ENCODE measurements around the gene OR1E2.
"Not testable (repeated sequence)": the region's sequence is repeated elsewhere in the genome, so short reads cannot be mapped to it uniquely, and the experiment has no call there.

The OR1E2 gene, protein sequence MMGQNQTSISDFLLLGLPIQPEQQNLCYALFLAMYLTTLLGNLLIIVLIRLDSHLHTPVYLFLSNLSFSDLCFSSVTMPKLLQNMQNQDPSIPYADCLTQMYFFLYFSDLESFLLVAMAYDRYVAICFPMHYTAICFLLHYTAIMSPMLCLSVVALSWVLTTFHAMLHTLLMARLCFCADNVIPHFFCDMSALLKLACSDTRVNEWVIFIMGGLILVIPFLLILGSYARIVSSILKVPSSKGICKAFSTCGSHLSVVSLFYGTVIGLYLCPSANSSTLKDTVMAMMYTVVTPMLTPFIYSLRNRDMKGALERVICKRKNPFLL

DNA sequence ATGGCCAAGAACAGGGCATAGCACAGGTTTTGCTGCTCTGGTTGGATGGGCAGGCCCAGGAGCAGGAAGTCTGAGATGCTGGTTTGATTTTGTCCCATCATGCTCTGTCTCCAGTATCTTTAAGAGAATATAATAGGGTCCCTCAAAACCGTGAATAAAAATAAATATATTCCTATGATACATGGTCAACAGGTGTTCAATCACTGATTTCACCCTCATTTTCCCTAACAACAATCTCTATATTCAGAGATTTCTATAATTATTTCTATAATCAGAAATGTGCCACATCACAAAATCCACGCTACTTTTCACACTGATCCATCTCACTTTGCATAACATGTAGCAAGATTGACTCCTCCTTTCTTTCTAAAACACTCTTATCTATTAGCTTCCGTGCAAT, at the start of gene OR1E2:
Gene OR1E2 (minus strand): TSS at position 101 of the 400 bp plus-strand sequence. CDS start 0 bp downstream, at position 101.
- no peak for DNase-seq (ENCODE audit: low read depth)

DNA sequence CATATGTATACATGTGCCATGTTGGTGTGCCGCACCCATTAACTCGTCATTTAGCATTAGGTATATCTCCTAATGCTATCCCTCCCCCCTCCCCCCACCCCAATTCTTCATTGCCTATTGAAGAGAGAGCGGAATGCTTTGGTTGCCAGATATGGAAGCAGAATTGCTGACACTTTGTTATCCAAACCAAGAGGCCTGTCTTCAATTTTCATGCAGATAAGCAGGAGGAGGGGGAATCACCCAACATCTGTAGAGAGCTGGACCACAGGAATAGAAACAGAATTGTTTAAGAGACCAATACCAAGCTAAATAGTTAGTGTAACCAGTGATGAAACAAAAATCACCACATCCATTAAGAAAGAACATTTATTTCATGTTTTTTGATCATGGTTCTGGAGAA, 49.2 kb upstream of the OR1E2 start:
- DNase-seq (ENCODE audit: low read depth) = no peak

DNA sequence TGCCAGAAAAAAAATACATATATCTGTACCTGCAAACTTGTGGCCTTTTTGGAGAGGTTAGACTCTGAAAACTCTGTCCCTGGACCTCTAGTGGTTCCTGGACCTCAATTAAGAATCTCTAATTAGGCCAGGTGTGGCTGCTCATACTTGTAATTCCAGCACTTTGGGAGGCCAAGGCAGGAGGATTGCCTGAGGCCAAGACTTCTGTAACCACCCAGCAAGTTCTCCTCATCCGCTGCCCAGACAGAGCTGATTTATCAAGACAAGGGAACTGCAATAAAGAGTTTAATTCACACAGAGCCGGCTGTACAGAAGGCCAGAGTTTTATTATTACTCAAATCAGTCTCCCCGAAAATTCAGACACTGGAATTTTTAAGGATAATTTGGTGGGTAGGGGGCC, 46.3 kb upstream of the OR1E2 start:
- DNase-seq (ENCODE audit: low read depth) = no peak

DNA sequence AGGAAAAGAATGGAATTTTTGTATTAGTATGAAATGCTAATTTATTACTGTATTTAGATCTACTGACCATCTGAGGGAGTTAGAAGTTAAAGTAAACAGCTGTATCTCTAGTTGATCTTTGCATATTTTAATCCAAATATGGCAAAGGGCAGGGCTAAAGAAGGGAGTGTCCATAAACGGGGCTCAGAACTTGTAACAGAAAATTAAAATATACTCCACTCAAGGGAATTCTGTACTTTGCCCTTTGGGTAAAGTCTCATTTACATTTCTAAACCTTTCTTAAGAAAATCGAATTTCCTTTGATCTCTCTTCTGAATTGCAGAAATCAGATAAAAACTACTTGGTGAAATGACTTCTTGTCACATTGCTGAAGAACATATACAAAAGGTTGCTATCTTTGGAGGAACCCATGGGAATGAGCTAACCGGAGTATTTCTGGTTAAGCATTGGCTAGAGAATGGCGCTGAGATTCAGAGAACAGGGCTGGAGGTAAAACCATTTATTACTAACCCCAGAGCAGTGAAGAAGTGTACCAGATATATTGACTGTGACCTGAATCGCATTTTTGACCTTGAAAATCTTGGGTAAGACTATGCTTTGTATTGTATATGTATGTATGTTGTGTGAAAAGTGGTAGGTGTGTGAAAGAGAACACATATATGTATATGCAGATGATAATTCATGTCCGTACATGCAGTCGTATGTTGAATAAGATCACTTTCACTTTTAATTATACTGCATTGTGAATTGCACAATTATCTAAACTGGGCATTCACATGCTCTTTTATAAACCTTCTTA, 42.4 kb upstream of the OR1E2 start, which contains the start of gene ASPA:
Gene ASPA (plus strand): TSS at position 186 of the 799 bp plus-strand sequence. CDS start 163 bp downstream, at position 349.
- no peak for DNase-seq (ENCODE audit: low read depth)

DNA sequence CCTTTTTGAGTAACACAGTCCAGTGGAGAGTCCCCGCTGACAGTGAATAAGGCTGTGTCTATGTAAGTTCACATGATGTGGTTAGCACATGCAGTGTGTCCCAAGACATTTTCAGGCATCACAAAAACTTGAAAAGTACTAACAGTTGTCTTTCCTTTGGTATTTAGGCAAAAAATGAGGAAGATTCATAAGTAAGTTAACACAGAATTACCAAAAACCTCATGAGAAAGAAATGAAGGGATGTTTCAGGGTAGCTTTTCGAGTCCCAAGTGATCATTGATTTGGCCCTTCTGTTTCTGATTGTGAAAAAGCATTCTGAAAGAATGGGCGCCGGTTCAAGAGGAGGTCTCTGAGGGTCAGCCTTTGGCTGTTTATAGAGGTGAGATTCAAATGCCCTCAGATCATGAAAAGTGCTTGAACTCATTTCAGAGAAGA, 41.6 kb upstream of the OR1E2 start:
- DNase-seq (ENCODE audit: low read depth) = no peak

DNA sequence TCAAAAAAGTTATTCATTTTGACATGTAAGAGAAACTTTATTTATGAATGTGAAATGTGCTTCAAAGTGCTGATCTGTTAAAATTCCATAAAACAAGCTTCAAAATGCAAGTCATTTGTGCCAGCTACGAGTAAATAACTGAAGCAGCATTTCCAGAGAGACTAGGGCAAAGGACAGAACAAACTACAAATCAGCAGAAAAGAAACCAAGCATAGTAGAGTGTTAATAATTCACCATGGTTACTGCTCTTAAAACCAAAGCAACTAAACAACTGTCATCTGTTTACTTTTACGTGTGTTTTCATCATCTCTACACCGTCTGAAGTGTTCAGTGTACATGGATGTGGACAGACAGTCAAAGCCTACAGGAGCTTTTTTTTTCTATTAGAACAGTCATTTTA, 40.6 kb upstream of the OR1E2 start:
- no peak for DNase-seq (ENCODE audit: low read depth)

DNA sequence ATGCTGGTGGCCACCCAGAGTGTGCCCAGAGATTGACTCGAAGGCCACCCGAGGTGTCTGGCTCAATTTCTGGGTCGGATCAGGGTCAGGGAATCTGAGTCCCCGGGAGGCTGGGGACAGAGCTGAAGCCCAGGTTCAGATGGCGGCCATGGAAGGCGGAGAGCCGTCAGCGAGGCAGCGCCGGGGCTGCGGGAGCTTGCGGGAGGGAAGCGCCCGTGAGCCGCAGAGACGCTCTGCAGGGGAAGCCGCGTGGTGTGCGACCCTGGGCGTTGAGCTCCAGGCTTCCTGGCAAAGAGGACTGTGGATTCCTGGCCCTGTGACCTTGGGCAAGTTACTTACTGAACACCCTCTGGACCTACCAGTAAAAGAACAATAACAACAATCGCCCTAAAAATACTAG, 38.5 kb upstream of the OR1E2 start:
- no peak for DNase-seq (ENCODE audit: low read depth)

DNA sequence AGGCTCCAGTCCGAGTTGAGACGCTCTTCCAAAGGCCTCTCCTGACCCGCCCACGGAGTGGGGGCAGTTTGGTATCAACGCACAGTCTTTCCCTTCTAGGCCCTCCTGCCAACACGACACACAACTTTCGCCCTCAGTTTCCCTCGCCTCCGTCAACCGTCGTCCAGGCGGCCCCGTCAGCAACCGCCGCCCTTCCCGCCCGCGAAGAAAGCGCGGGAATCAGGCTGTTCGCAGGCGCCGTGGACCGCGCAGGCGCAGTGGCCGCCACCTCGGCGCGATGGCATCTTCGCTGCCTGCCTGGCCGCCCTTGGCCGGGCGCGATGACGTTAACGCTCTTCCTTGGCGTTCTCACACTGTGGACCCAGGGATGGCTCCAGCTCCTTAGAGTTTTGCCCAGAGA, 38.0 kb upstream of the OR1E2 start, which contains the start of gene SPATA22:
Gene SPATA22 (minus strand): TSS at position 221 of the 400 bp plus-strand sequence. CDS start 2,494 bp downstream, outside the sequence.
- no peak for DNase-seq (ENCODE audit: low read depth)

DNA sequence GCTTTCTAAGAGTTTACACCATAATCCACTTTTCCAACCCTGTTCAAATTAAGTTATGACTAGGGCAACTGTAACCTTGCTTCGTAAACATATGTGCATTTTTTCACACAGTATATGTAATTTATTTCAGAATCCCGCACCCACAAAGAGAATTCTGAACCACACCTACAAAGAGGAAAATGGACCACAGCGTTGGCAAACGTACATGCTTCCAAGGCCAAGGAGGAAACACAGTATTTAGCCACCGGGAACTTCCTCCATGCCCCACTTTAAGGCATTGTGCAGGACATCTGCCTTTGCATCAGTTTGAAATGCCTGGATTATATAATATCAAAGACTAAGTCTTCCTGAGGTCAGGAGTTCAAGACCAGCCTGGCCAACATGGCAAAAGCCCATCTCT, 35.9 kb upstream of the OR1E2 start:
- DNase-seq (ENCODE audit: low read depth) = no peak

DNA sequence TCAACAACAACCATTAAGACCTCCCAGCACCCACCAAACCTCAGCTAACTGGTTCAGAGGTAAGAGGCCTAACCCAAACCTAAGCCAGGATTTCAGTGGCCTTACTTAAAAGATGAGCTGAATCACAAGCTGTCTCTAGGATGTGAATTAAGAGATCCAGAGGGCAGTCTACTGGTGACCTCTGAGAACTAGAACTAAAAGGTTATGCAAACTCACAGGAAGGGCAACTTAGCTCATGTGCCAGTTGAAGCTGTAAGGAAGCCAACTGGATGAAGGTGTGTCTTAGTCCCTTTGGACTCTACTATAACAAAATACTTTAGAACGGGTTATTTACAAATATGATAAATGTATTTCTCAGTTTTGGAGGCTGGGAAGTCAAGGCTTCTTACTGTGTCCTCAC, 32.7 kb upstream of the OR1E2 start:
- DNase-seq (ENCODE audit: low read depth) = not testable (repeated sequence)

DNA sequence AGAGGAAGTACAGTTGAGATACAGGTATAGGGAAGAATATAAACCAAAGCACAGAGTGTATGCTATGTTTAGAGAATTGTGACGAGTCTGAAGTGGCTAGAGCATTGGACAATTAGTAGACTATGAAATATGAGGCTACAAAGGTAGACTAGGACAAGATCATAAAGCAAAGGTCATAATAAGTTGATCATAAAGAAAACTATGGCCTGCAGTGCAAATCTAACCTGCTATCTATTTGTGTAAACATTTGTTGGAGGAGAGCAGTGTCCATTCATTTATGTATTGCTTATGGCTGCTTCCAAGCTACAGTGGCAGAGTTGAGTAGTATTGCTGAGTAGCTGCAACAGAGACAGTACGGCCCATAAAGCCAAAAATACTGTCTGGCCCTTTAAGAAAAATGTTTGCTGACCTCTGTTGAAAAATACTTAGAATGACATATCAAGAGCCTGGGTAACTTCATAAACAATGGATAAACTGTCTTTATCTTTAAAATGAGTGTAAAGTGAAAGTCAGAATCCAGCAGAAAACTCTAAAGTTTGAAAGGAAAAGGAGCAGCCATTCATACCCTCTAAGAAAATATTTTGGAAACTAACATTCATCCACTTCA, 14.5 kb upstream of the OR1E2 start:
- no peak for DNase-seq (ENCODE audit: low read depth)

DNA sequence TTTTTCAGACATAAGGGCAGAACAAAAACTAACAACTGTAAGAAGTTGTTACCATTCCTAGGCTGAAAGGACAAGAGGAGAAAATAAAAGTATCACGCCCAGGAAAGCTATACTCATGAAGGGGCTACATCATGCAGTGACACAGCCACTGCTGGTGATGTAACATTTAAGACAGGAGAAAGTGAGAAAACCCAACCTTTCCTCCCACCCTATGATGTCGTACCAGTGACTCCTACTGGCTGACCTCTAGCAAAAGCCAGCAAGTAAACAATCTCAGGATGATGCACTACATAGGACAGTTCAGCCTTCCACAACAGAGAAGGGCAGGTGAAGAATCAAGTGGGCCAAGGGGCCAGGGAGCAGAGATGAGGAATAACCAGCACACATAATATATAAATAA, 14.0 kb upstream of the OR1E2 start:
- no peak for DNase-seq (ENCODE audit: low read depth)

DNA sequence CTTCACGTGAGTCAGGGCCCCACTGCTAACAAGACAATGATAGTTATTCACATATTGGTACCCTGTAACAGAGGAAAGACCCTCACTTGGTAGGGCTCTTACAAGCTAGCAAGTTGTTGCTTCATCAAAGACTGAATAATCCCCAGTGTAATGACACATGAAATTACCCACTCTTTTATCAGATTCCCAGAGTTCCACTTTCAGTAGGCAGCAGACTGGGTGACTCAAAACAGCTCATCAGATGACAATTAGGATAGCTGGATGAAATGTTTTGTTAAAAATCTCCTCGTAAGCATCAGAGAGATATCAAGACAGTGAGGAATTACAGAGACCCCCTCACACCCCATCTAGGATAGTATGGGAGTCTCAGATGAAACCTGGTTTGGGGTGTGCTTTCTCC, 6.8 kb upstream of the OR1E2 start:
- no peak for DNase-seq (ENCODE audit: low read depth)

DNA sequence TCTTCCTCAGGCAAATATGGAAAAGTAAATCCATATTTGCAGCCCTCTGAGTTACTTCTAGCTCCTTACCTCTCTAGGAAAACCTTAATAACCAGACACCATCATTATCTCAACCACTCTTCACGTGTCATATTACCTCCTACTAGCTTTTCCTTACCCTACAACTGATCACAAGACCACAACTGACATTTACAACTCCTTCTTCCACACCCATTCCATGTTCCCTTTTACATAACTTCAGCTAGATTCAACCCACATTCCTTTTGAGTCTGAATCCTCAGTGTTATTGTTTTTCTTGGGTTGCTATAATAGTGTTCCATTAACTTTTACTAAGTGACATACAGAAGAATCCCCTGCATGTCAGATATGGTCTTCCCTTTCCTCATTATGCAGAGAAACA, 4.7 kb upstream of the OR1E2 start:
- DNase-seq (ENCODE audit: low read depth) = no peak

DNA sequence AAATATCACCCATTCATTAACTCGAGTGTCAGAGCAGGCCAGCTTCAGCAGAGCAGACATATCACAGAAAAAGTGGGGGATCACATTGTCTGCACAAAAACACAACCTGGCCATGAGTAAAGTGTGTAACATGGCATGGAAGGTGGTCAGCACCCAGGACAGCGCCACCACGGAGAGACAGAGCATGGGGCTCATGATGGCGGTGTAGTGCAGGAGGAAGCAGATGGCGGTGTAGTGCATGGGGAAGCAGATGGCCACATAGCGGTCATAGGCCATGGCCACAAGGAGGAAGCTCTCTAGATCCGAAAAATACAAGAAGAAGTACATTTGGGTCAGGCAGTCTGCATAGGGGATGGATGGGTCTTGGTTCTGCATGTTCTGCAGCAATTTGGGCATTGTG, 426 bp downstream of the OR1E2 start:
- not testable (repeated sequence) for DNase-seq (ENCODE audit: low read depth)

DNA sequence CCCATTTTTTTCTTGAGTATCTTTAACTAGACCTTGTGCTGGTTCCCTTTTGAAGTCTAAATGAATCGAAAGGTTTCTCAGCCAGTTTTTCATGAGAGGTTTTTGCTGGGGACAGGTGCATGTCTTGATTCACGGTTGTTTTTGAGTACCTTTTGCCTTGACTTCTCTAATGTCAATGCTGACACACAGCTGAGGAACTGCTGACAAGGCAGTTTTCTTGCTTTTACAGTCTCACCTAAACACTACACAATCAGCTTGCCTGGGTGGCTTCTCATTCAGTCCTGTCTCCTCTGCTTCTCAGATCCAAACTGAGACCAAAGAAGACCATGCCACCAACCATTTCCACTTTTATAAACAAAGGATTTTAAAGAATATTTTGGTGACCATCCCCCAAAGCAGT, 15.4 kb downstream of the OR1E2 start:
- DNase-seq (ENCODE audit: low read depth) = no peak

DNA sequence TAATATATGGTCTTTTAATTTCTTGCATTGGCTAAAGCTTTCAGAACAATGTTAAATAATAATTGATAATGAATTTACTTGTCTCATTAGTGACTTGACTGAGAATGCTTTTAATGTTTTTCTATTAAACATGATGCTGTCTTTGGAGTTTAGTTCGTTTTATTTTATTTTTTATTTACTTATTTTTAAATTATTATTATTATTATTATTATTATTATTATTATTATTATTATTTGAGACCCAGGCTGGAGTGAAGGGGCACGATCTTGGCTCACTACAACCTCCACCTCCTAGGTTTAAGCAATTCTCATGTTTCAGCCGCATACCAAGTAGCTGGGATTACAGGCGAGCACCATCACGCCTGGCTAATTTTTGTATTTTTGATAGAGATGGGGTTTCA, 18.0 kb downstream of the OR1E2 start:
- DNase-seq (ENCODE audit: low read depth) = no peak

DNA sequence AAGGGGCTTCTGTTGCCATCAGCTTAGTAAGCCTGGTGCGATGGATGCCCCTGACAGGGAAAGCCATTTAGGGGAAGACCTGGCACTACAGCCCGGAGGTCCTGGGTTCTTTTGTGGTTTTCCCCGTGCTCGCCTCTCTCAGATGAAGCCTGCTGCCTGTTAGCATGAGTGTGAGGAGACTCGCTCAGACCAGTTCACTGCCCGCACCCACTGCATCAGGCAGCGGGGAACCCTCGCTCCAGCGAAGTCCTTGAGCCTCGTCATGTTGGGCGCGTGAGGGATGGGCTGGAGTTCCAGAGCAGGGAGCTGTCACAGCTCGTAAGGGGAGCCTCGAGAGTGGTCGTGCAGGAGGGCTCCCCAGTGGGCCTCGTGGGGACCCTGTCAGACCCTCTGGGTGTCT, 21.4 kb downstream of the OR1E2 start:
- DNase-seq (ENCODE audit: low read depth) = not testable (repeated sequence)

DNA sequence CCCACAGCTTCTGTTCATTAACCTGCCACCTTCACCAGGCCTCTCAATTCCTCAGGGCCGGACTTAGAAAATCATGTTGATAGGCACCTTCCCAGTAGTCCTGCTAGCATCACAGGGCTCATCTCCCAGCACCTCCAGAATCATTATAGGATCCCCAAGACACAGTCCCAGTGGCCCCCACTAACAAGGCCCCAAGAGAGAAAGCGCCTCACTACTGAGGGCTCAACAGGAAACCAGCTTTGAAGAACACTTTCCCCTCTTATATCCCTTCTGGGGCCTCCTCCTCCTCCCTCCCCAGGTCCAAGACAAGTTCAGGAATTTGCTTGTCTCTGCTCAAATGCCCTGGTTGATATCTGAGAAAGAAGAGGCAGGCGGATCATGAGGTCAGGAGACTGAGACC, 22.6 kb downstream of the OR1E2 start, which contains the start of gene OR3A3:
Gene OR3A3 (plus strand): TSS at position 301 of the 400 bp plus-strand sequence.
- DNase-seq (ENCODE audit: low read depth) = no peak

DNA sequence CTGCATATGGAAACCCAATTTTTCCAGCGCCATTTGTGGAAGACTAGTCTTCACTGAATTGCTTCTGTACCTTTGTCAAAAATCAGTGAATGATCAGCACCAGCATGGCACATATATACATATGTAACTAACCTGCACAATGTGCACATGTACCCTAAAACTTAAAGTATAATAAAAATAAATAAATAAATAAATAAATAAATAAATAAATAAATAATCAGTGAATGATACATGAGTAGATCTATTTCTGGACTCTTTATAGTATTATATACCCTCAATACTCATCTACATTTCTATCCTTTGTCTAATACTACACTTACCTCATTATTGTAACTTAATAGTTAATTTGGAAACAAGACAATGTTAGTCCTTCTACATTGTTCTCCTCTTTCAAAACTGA, 29.8 kb downstream of the OR1E2 start:
- not testable (repeated sequence) for DNase-seq (ENCODE audit: low read depth)

DNA sequence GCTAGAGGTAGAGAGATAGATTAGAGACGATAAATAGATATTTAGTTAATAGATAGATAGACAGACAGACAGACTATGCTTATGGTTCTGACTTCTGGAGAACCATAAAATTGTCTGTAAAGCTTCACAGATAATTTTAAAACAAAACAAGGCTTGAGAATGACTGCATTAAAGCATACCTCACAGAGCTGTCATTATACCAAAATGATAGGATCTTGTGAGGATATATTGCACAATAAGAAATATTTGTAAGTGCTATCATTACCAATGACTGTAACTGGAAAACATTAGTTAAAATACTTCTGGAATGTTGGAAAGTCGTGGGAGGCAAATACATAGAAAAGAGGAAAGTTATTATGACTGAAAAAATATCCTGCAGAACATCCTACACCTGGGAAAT, 31.9 kb downstream of the OR1E2 start:
- DNase-seq (ENCODE audit: low read depth) = no peak

DNA sequence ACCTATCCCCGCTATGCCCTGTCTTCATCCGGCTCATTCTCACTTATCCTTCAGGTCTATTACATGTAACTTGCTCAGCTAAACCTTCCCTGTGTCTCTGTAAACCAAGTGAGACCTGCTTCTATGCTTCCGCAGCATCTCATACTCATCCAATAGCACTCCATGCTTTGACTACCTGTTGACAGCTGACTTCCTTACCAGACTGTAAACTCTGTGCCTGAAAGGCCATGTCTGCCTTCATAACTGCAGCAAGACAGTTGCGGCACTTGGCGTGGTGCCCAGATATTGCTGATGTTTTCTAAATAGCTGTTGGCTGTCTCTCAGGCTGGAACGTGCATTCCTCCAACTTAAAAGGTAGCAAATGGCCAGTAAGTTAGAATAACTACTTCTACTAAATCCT, 33.6 kb downstream of the OR1E2 start:
- DNase-seq (ENCODE audit: low read depth) = no peak

DNA sequence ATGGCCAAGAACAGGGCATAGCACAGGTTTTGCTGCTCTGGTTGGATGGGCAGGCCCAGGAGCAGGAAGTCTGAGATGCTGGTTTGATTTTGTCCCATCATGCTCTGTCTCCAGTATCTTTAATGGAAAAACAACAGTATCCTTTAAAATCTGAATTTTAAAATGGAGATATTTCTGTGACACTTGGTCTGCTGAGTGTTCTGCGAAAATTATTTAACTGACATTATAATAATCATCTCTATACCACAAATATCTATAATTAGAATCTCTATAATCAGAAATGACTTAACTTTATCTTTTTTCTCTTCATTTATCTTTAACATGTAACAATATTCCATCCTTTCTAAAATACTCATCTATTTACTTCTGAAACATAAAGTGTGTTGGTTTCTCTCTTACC, 35.3 kb downstream of the OR1E2 start, which contains the start of gene OR1E1:
Gene OR1E1 (minus strand): TSS at position 101 of the 400 bp plus-strand sequence. CDS start 0 bp downstream, at position 101.
- no peak for DNase-seq (ENCODE audit: low read depth)

All from activated T-cell treated with anti-CD3 and anti-CD28 coated beads for 1 hour (primary cell).